Loucy (cell line): ENCODE measurements around the gene MAML2.

Experiments used
- CTCF ChIP-seq: fragments of 200-600 bp; sonication (generic); conservative IDR thresholded peaks from 2 replicates; pipeline ENCODE4 v1.5.1; 2014; ENCODE audit warnings: mild to moderate bottlenecking, antibody characterized with exemption, low read length
- EZH2phosphoT487 ChIP-seq: fragments of 200-600 bp; IDR thresholded peaks from 2 replicates; pipeline ENCODE4 v1.6.1; 2018; ENCODE audit warnings: antibody characterized with exemption, mild to moderate bottlenecking, moderate library complexity, borderline replicate concordance

GRCh38 chr11:96149743-96150555, 193.0 kb downstream of the MAML2 start:
- TF ChIP-seq CTCF (no peak), EZH2phosphoT487 (no peak)
